ENCODE results near the gene TRIM7. TPM values are rescaled to one million over a fixed set of nuclear protein-coding genes. Genes with fewer than 3 reads are reported as not detected.

TRIM7 gene
- total and polyA plus RNA-seq, 2 of the 4 experiments (the other 2 are of a cell fraction) = 0.54 to 1.0 TPM

DNA sequence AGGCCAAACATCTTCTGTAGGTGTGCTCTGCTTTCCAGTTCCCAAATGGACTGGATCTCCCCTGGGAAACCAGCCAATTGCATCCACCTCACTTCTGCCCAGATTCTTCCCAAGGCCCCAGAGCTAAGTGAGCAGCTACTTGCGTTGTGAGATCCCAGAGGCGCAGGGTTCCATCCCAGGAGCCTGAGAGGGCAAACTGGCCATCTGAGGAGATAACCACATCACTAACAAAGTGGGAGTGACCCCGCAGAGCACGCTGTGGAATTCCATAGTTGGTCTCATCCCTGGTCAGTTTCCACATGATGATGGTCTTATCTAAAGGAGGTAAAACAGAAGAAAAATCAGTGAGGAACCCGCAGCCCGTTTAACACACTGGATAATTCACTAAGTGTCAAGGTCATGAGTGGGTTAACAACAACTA, 37.0 kb upstream of the TRIM7 start:
- Histone ChIP-seq H3K27ac (ENCODE audit: insufficient read depth, low read length) (peak overlapping the region; percentile 38), H3K4me1 (ENCODE audit: control insufficient read depth, insufficient read depth, low read length) (peaks cover 12% of the 10 kb centered on the region), H3K27me3 (ENCODE audit: control insufficient read depth, insufficient read depth, low read length) (no peaks in the 10 kb centered on the region), H2BK15ac (ENCODE audit: low read depth, low read length) (no peak overlapping the region), H3K4me2 (ENCODE audit: low read depth, low read length) (peak overlapping the region; percentile 99), H3K56ac (ENCODE audit: extremely low read depth, insufficient read depth, low read length) (no peak overlapping the region), H3K36me3 (ENCODE audit: control insufficient read depth, insufficient read depth, low read length) (peaks cover 51% of the 10 kb centered on the region), H2AK9ac (replicated peaks; ENCODE audit: low read depth, low read length, poor library complexity) (peak overlapping the region; percentile 53), H3K18ac (ENCODE audit: low read depth, low read length) (no peak overlapping the region), H2BK5ac (ENCODE audit: low read depth, low read length, poor library complexity, severe bottlenecking) (peak overlapping the region; percentile 45), H3K9ac (ENCODE audit: low read depth, low read length) (peak overlapping the region; percentile 91), H3K4ac (ENCODE audit: low read depth, low read length) (peak overlapping the region; percentile 26), H3K4me3 (ENCODE audit: insufficient read depth, low read depth, low read length) (peak overlapping the region; percentile 85), H3K14ac (replicated peaks; ENCODE audit: low read depth, low read length) (peak overlapping the region; percentile 44; the same call in 1 of the 2 replicates), H4K8ac (ENCODE audit: low read depth in 2 of 2, low read length in 2 of 2) (no peak overlapping the region), H3K23ac (ENCODE audit: low read depth, low read length) (peak overlapping the region; percentile 85; the same call in 1 of the 2 replicates), H2BK120ac (ENCODE audit: low read depth, low read length) (no peak overlapping the region), H2AFZ (replicated peaks; ENCODE audit: low read length, poor library complexity) (no peak overlapping the region), H3K9me3 (ENCODE audit: control insufficient read depth, insufficient read depth, low read length) (no peaks in the 10 kb centered on the region), H3K9me1 (ENCODE audit: insufficient read depth, low read length) (peaks cover 21% of the 10 kb centered on the region), H4K20me1 (ENCODE audit: insufficient read depth, low read length) (peaks cover 66% of the 10 kb centered on the region), H2BK20ac (ENCODE audit: low read depth, low read length) (no peak overlapping the region), H3K79me1 (ENCODE audit: low read depth in 1 of 2, low read length in 2 of 2) (peaks cover 23 to 60% of the 10 kb centered on the region in 2 experiments), H4K91ac (ENCODE audit: insufficient read depth, low read depth, low read length) (no peak overlapping the region), H2AK5ac (ENCODE audit: low read depth, low read length) (no peak overlapping the region), H4K5ac (ENCODE audit: low read depth, low read length) (no peak overlapping the region)
- no TSS peak for BruUV-seq (replicated peaks)
- dilution Hi-C loops (cut with HindIII; ENCODE audit: low sequenced_read_pairs, unreplicated experiment) (no loop called here), intact Hi-C loops (cut with micrococcal nuclease) (no loop called here), in situ Hi-C loops (cut with MboI; ENCODE audit: low sequenced_read_pairs) (no loop called here)
- ChIA-PET CTCF (interaction anchor here (1.6 kb wide), 1 partner anchor 19 kb away, joined by 5 read pairs; the partner anchor contains the start of gene TRIM52), POLR2A (ENCODE audit: unreplicated experiment) (no interaction called here)
- no peak for ATAC-seq (ENCODE audit: low read depth)
- TF ChIP-seq CHD1 (IDR thresholded peaks at IDR 0.05; ENCODE audit: low read depth, low read length) = 0 out of 2 replicates have a peak, but pooled peaks have one; percentile 56
- no peak for TF ChIP-seq BHLHE40 (IDR thresholded peaks at IDR 0.05; ENCODE audit: low read depth, low read length)
- no peak for DNase-seq
- WGBS, 2 experiments (ENCODE audit: extremely low coverage in 2 of 2, insufficient read length in 1 of 2) = 29% methylated on average over 2 of the region's 6 CpGs; no CpG with 5 or more reads in 1 of the 2 experiments

Measured in IMR-90 (cell line).